ENCODE data around the gene RAD23A.
"Not testable (repeated sequence)": the region's sequence is repeated elsewhere in the genome, so short reads cannot be mapped to it uniquely, and the experiment has no call there.

Gene RAD23A

GRCh38 chr19:12945479-12946091 lies at the start of gene RAD23A:
Gene RAD23A, plus strand, starts transcription at chr19:12945862. Its CDS starts 87 bp downstream, at chr19:12945949.
- in situ Hi-C loops (cut with MboI; ENCODE audit: low sequenced_read_pairs): no loop called here

- in situ Hi-C loops (cut with MboI; ENCODE audit: low sequenced_read_pairs): no loop called here
Measured at GRCh38 chr19:12896460-12896859, 49.2 kb upstream of the RAD23A start.

GRCh38 chr19:12899891-12900518 lies 45.7 kb upstream of the RAD23A start:
- in situ Hi-C loops (cut with MboI; ENCODE audit: low sequenced_read_pairs): no loop called here

- in situ Hi-C loops (cut with MboI; ENCODE audit: low sequenced_read_pairs): no loop called here
Measured at GRCh38 chr19:12907166-12907565, 38.5 kb upstream of the RAD23A start.

- in situ Hi-C loops (cut with MboI; ENCODE audit: low sequenced_read_pairs): no loop called here
Measured at GRCh38 chr19:12912571-12912970, 33.1 kb upstream of the RAD23A start.

DNA sequence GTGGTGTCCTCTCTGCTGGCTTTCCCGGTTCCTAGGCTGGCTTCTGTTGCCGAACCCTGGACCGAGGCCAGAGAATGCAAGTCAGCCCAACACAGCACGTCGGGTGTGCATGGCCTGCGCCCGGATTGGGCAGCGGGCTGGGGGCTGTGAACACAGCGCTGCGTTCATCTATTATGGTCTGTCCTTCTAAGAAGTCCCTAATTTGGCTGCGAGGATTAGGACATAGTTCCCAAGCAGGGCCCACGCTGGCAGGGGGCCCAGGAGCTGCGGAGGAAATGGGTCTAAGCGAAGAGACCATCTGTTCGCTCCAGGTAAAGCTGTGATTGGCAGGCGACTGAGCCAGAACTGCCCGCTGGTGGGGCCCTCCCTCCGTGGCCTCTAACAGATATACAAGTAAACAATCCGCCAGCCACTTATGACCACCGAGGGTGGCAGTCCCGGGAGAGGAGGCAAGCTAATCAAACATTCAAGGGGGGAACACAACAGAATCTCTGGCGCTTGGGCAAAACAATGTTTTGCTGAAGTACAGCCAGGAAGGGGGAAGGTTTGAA lies 32.6 kb upstream of the RAD23A start:
- in situ Hi-C loops (cut with MboI; ENCODE audit: low sequenced_read_pairs): no loop called here

DNA sequence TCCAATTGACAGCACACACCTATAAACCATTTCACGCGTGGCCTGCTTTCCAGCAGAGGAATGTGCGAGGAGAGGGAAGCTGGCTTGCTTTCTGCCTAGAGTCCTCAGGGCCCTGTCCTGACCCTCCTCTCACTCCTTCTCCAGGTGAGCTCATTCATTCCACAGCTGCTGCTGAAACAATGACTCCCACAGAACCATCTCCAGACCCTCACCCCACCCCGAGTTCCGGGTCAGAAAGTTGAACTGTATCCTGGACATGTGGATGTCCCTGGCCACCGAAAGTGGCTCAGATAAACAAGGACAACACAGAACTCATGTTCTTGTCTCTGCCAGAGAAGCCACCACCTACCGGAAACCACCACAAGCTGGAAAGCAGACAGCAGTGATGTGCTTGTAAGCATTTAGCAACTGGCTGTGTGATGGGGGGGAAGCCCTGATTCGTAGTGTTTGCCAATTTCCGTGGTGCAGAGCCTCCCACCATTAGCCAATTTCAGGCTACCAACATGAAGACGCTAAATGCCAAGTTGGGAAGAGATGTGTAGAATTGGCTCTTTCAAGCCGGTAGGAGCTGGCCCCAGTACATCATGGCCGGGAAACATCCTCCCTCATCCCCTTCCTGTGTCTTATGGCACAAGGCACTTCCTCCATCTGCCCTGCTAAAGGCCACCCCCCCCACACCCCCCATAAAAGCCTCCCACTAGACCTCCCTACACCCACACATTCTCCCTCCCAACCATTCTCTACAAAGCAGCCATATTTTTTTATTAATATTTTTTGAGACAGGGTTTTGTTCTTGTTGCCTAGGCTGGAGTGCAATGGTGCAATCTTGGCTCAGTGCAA lies 31.6 kb upstream of the RAD23A start:
- in situ Hi-C loops (cut with MboI; ENCODE audit: low sequenced_read_pairs): no loop called here

- in situ Hi-C loops (cut with MboI; ENCODE audit: low sequenced_read_pairs): not testable (repeated sequence)
Measured at GRCh38 chr19:12915860-12916259, 29.8 kb upstream of the RAD23A start.

DNA sequence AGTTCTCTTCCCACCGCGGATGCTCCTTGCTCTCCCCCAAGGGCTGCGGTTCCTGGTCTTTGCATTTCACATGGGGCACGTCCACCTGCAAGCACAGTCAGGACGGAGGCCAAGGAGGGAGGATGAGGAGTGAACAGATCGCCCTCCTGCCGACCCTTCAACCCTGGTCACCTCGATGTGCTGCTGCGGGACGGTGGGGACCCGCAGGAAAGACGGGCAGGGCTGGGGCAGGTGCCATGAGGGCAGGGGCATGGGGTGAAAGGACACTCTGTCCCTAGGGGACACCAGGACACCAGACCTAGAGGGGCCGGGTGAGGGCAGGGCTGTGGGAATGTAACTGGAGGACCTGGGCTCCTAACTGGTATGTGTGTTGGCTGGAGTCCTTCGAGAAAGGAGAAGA lies 27.4 kb upstream of the RAD23A start:
- in situ Hi-C loops (cut with MboI; ENCODE audit: low sequenced_read_pairs): no loop called here

DNA sequence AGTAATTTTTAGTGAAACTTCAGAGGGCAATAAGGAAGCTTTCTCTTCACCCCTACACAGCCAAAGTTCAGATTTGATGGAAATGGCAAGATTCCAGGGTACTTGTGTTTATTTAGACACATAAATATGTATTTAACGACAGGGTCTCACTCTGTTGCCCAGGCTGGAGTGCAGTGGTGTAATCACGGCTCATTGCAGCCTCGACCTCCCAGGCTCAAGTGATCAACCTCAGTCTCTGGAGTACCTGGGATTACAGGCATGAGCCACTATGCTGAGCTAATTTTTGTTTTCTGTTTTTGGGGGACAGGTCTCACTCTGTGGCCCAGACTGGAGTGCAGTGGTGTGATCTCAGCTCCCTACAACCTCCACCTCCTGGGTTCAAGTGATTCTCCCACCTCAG lies 24.6 kb upstream of the RAD23A start:
- in situ Hi-C loops (cut with MboI; ENCODE audit: low sequenced_read_pairs): no loop called here

GRCh38 chr19:12922959-12923358 lies 22.7 kb upstream of the RAD23A start:
- in situ Hi-C loops (cut with MboI; ENCODE audit: low sequenced_read_pairs): no loop called here

DNA sequence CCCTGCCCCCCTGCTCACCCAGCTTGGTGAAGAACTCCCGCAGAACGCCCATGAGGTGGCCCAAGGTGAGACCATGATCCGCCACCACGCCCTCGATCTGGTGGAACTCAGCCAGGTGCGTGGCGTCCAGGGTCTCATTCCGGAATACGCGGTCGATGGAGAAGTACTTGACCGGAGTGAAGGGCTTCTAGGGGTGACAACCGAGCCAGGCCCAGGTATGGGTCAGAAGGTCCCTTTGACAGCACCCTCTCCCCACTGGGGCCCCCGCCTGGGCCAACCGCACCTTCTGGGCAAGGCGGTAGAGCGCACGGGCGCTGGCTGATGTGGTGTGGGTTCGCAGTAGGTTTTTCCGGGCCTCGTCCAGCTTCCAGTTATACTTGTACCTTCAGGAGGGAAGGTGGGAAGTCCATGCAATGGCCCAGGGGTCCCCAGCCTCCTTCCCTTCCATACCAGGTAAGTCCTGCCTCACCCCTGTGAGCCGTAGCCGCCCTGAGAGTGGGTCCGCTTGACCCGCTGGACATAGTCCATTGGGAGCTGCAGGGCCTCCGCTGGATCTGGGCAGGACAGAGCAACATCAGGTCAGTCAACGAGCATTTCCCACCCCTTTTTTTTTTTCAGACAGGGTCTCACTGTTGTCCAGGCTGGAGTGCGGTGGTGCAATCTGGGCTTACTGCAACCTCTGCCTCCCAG lies 20.9 kb upstream of the RAD23A start:
- in situ Hi-C loops (cut with MboI; ENCODE audit: low sequenced_read_pairs): no loop called here

DNA sequence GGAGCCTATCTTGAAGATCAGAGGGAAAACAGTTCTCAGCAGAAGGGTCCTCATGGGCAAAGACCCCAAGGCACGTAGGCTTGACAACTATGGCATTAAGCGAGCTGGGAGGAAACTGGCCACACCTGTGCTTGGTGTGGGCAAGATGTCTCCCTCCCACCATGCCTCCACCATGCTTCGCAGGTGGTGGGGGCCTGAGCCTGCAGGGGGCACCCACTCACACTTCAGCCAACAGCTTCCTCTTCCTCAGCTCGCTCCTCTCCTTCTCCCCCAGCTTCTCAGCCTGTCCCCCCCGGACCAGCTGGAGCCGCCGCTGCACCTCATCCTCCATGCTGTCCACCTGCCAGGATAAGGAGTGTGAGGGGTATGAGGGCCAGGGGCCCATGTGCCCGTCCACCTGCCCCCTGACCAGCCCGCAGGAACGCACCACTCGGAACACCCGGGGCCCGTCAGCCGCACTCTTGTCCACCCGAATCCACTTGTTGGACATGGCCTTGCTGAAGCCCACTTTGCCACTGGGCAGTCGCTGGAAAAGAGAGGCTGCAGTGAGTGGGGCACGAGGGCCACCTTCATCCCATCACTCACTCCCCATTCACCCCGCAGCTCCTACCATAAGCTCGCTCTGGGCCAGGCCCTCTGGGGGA lies 15.5 kb upstream of the RAD23A start:
- in situ Hi-C loops (cut with MboI; ENCODE audit: low sequenced_read_pairs): no loop called here

- in situ Hi-C loops (cut with MboI; ENCODE audit: low sequenced_read_pairs): no loop called here
Measured at GRCh38 chr19:12932392-12933286, 13.0 kb upstream of the RAD23A start.

GRCh38 chr19:12933287-12934072 lies 12.2 kb upstream of the RAD23A start, which contains the start of gene FARSA:
Gene FARSA, minus strand, starts transcription at chr19:12933711. Its CDS starts 15 bp downstream, at chr19:12933696.
- in situ Hi-C loops (cut with MboI; ENCODE audit: low sequenced_read_pairs): no loop called here

- in situ Hi-C loops (cut with MboI; ENCODE audit: low sequenced_read_pairs): no loop called here
Measured at GRCh38 chr19:12935071-12935470, 10.6 kb upstream of the RAD23A start.

GRCh38 chr19:12936582-12936981 lies 9.1 kb upstream of the RAD23A start:
- in situ Hi-C loops (cut with MboI; ENCODE audit: low sequenced_read_pairs): no loop called here

- in situ Hi-C loops (cut with MboI; ENCODE audit: low sequenced_read_pairs): no loop called here
Measured at GRCh38 chr19:12937093-12937926, 8.4 kb upstream of the RAD23A start.
